Lung microvascular endothelial cell (primary cell): ENCODE data around the gene HLA-DRB5. TPM values are rescaled to one million over a fixed set of nuclear protein-coding genes. Genes with fewer than 3 reads are reported as not detected.
"Not testable (repeated sequence)": the region's sequence is repeated elsewhere in the genome, so short reads cannot be mapped to it uniquely, and the experiment has no call there.

Source experiments
- DNase-seq, 2 donors: peaks; one replicate each; pipeline versions ENCODE4 v3.0.0 to v3.0.0-alpha.2; 2010; ENCODE audit warnings: low read depth in 2 of 2
- total RNA-seq: library from RNA; depleted of rRNA; stranded (reverse); fragments of >200 nt; gene quantifications from 2 replicates; pipeline ENCODE4 v1.2.1, GENCODE V29; 2014

The HLA-DRB5 gene
- total RNA-seq: under 0.01 and 0.40 TPM in 2 replicates

DNA sequence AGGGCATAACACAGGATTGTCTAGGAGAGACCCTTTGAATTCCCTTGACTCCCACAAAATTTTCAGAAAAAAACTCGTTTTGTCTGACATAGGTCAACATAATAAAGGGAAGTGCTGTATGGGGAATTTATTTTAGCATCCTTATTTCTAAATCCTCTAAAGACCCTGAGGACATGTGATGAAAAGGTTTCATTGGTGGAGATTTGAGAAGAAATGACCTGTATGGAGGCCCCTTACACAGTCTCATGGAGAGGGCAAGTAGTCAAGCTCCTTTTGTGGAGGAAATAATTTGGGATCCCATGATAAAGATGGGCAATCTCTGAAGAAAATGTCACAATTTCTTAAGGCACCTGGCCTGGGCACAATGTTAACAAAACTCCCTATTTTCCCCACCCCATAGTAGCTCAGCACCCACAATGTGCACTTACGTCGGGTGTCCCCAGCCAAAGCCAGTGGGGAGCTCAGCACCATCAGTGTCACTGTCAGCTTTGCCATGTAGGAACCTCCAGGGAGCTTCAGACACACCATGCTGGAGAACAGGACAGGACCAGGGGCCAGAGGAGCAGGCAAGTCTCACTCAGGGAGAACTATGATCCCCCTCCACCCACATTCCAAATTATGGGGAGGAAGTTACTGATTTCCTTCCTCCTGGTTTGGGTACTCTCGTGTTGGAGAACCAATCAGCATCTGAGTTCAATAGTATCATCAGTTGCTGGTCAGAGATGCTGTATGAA, at the start of gene HLA-DRB5:
TSS of gene HLA-DRB5 (minus strand) at position 591 of the 734 bp plus-strand sequence. CDS start at position 528, 63 bp downstream.
- DNase-seq: peak in 1 of 2 donors; percentile 24

DNA sequence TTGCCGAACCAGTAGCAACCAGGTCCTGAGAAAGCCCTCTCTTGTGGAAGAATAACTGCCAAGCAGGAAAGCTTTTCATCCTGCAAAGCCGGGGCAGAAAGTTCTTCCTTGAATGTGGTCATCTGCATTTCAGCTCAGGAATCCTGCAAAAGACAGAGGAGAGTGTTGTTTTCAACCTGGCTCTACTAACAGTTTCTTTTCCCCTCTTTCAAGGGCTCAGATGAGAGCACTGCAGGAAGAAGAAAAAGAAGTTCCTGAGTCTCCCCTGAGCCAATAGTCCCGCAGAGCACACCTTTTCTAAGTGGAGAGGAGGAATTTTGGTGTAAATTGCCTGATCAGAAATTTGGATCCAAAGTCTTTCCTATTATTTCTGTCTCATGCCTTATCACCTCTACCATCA, 48.9 kb upstream of the HLA-DRB5 start:
- no peak for DNase-seq

DNA sequence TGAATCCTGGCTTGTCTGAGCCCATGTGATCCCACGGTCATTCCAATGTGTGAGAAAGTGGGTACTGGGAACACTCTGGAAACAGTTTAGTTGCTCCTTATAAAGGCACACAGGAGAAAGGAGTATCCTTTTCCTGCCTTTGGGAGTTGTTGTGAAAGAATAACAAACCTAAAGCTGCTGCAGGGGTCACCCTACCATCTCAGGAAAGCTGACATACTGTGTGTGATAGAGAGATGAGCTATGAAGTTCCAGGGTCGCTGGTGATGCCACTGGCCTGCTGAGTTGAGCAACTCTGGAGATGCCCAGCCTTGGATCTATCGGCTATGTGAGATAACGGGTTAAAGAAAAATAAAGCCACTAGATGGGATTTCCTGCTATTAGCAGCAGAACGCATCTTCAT, 47.4 kb upstream of the HLA-DRB5 start:
- not testable (repeated sequence) for DNase-seq

DNA sequence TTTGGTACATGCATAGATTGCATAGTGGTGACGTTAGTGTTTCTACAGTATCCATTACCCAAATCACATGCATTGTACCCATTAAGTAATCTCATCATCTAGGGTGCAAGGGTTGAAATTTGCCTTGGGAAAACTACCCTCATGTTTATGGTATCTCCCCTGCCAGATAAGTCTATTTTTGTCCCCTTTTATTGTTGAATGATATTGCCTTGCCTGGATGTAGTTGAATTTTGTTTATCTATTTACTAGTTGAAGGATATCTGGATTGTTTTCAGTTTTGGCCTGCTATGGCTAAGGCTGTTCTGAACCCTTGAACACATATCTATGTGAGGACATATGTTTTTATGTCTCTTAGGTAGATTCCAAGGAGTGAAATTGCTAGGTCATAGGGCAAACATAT, 46.2 kb upstream of the HLA-DRB5 start:
- DNase-seq: no peak

DNA sequence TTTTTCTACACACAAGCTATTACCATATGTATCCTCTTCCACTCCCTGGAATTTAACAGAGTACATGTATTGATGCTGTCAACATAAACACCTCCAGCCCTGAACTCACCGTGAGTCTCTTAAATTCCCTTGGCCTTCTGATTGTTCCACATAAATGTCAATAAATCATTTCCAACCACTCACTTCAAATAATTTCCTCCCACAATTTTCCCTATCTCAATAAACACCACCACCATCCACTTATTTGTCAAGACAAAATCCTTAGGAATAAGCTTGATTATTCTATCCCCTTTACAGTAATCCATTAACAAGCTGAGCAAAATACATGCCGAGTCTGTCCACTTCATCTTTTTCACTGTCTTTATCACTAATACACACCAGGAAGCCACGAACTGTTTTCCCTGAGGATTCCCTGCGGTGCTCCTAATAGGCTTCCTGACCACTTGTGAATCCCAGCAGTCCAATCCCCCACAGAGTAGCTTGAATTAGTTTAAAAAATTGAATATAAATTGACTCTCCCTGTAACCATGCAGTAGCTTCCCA, 40.3 kb upstream of the HLA-DRB5 start:
- DNase-seq: no peak

- DNase-seq: no peak
These were observed 38.5 kb upstream of the HLA-DRB5 start for GRCh38 chr6:32568561-32568960.

DNA sequence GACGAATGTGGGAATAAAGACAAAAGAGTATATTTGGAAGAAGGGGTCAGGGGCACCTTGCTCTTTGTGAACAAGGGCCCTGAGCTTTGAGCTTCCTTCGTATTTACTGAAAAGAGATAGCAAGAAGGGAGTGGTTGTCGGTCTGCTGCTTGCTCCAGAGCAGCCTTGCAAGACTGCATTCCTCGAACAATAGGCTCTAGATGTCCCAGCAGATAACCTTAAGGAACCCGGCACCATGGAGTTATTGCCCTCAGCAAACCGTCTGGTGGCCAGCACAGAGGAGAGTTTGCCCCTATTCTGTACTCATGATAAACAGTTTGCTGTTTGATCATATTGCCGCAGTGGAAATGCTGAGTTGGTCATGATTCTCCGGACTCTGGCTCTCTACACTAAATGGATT, 36.9 kb upstream of the HLA-DRB5 start:
- no peak for DNase-seq

- no peak for DNase-seq
These were observed 35.4 kb upstream of the HLA-DRB5 start for GRCh38 chr6:32565511-32565910.

DNA sequence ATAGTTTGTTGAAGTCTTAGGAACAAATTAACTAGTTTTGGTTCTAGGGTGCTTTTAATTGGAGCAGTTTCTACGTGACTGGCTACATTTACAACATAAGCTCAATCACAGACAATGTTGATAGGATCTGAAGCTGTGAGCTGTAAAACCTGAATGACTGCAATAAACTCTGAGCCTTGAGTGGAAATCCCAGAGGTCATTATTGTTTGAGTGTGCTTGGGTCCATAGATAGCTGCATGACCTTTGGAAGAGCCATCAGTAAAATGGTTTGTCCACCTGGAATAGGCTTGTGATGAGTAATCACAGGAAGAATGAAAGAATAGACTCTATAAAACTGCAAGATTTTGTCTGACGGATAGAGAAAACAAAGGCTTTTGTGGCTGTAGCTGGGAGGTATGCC, 32.9 kb upstream of the HLA-DRB5 start:
- no peak for DNase-seq

- no peak for DNase-seq
These were observed 29.7 kb upstream of the HLA-DRB5 start for GRCh38 chr6:32559747-32560146.

DNA sequence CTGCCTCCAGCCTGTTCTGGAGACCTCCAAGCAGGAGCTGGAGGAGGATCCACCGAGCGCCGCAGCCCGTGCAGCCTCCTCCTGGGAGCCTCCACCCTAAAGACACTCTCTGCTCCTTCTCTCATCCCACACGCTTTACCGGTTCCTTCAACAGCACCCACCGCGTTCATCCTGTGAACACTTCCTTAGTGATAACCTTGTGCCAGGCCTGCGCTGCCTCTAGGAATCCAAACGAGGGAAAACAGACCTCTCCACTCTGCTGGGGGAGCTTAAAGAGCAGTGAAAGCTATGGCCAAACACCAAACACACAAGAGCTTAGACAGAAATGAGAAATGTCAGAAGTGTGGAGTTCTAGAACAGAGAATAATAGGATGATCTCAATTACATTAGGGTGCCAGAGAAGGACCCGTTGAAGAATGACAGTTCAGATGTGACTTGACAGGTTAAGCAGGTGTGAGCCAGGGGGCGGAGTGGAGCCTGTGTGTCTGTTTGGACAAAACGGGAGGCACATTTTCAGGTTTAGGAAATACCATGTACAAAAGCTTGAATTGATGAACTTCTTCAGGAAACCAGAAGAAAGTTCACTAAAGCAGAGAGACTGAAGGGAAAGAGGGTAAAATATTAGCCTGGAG, 28.5 kb upstream of the HLA-DRB5 start:
- no peak for DNase-seq

- no peak for DNase-seq
These were observed 24.3 kb upstream of the HLA-DRB5 start for GRCh38 chr6:32554116-32554965.

DNA sequence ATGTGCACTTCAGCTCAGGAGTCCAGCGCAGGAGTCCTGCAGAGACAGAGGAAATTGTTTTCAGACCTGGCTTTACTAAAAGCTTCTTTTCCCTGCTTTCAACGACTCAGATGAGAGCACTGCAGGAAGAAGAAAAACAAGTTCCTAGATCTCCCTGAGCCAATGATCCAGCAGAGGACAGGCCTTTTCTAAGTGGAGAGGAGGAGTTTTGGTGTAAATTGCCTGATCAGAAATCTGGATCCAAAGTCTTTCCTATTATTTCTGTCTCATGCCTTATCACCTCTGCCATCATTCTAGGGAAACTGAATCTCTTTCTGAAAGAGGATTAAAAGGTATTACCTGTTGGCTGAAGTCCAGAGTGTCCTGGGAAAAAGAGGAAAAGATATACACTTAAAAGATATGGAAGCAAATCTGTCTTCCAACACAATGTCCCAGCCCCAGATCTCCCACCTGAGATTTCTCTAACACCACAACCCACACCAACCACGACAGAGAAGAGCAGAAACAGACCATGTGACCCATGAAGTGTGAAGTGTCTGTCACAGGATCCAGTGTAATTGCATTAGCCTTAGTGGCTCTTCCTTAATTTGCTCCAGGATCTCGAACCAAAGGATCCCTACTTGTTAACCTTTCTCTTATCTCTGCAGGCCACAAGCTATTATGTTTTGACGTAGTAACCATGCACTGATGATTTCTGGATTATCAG, 23.1 kb upstream of the HLA-DRB5 start:
- DNase-seq: no peak

- peak in 1 of 2 donors; percentile 71 for DNase-seq
These were observed 21.3 kb upstream of the HLA-DRB5 start for GRCh38 chr6:32551410-32551809.

- DNase-seq: no peak
These were observed 9.8 kb upstream of the HLA-DRB5 start for GRCh38 chr6:32539839-32540238.

GRCh38 chr6:32530431-32530793, 325 bp upstream of the HLA-DRB5 start:
- DNase-seq: not testable (repeated sequence)

GRCh38 chr6:32522302-32523047, 7.6 kb downstream of the HLA-DRB5 start:
- DNase-seq: no peak

GRCh38 chr6:32519910-32520258, 10.2 kb downstream of the HLA-DRB5 start:
- DNase-seq: no peak

GRCh38 chr6:32519118-32519909, 10.8 kb downstream of the HLA-DRB5 start:
- DNase-seq: no peak
